SK-N-SH (cell line): ENCODE measurements around the gene ALPK3. TPM values are rescaled to one million over a fixed set of nuclear protein-coding genes. Genes with fewer than 3 reads are reported as not detected.

Experiments used
- CTCF ChIA-PET: fragments of 300-600, 350-600 bp; formaldehyde crosslinking; extraction: SDS; loops from one replicate; lab custom pipeline; 2021; lab: Yijun Ruan, JAX
- POLR2A ChIA-PET: fragments of 350-600 bp; sonication (Branson Sonifier 250); formaldehyde crosslinking; extraction: SDS; loops from one replicate; lab custom pipeline; 2020; ENCODE audit warnings: antibody characterized with exemption, inconsistent platforms; lab: Yijun Ruan, JAX
- DNase-seq: peaks from one replicate; pipeline ENCODE4 v3.0.0; 2012
- H2AFZ ChIP-seq: fragments of 200-600 bp; sonication (generic); 2 replicates; pipeline ENCODE4 v1.8.1; 2016; ENCODE audit warnings: antibody characterized with exemption, mild to moderate bottlenecking, low read depth
- H3F3A ChIP-seq: fragments of 200-600 bp; sonication (generic); replicated peaks from 2 replicates; pipeline ENCODE3; 2016; ENCODE audit warnings: antibody characterized with exemption, mild to moderate bottlenecking; ENCODE audit not compliant: insufficient read depth
- H3K27ac ChIP-seq, 2 experiments: fragments of 200-500 bp in 1 of 2; fragments of 200-600 bp in 1 of 2; sonication (Bioruptor generic) in 1 of 2; sonication (generic), shearing (Covaris generic) in 1 of 2; 2 replicates each; pipeline versions ENCODE4 v1.5.1 to v1.6.1; 2014 to 2016; ENCODE audit warnings: low read depth in 2 of 2, inconsistent platforms in 1 of 2, low read length in 1 of 2, mild to moderate bottlenecking in 1 of 2, mixed read lengths in 1 of 2
- H3K27me3 ChIP-seq: fragments of 200-600 bp; sonication (generic), shearing (Covaris generic); 2 replicates; pipeline ENCODE4 v1.6.1; 2016; ENCODE audit warnings: mixed run types; ENCODE audit not compliant: insufficient read depth
- H3K36me3 ChIP-seq, 2 experiments: fragments of 200-500 bp in 1 of 2; fragments of 200-600 bp in 1 of 2; sonication (Bioruptor generic) in 1 of 2; sonication (generic) in 1 of 2; replicated peaks in 1 of 2; 2 replicates each; pipeline versions ENCODE3 to v1.5.1; 2014 to 2016; ENCODE audit warnings: low read length in 1 of 2, mild to moderate bottlenecking in 1 of 2; ENCODE audit not compliant: insufficient read depth in 2 of 2, control insufficient read depth in 1 of 2
- H3K4me1 ChIP-seq, 2 experiments: fragments of 200-500 bp in 1 of 2; fragments of 200-600 bp in 1 of 2; sonication (Bioruptor generic) in 1 of 2; sonication (generic), shearing (Covaris generic) in 1 of 2; 2 replicates each; pipeline versions ENCODE4 v1.5.1 to v1.6.1; 2014 to 2016; ENCODE audit warnings: low read depth in 1 of 2, low read length in 1 of 2, mixed run types in 1 of 2; ENCODE audit not compliant: insufficient read depth in 2 of 2, control insufficient read depth in 1 of 2
- H3K4me2 ChIP-seq: fragments of 200-600 bp; sonication (generic), shearing (Covaris generic); 2 replicates; pipeline ENCODE4 v1.6.1; 2017; ENCODE audit warnings: mixed run types
- H3K4me3 ChIP-seq, 2 experiments: fragments of 200-500 bp in 1 of 2; fragments of 200-600 bp in 1 of 2; sonication (Bioruptor generic) in 1 of 2; sonication (generic), shearing (Covaris generic) in 1 of 2; 2 replicates each; pipeline versions ENCODE4 v1.5.1 to v1.8.1; 2014 to 2016; ENCODE audit warnings: low read depth in 2 of 2, inconsistent platforms in 1 of 2, low read length in 1 of 2, mild to moderate bottlenecking in 1 of 2, mixed read lengths in 1 of 2, moderate library complexity in 1 of 2
- H3K79me2 ChIP-seq: fragments of 200-600 bp; sonication (generic); 2 replicates; pipeline ENCODE4 v1.8.1; 2017; ENCODE audit warnings: mild to moderate bottlenecking; ENCODE audit not compliant: insufficient read depth
- H3K9ac ChIP-seq: fragments of 200-600 bp; sonication (generic); 2 replicates; pipeline ENCODE4 v1.6.1; 2017; ENCODE audit warnings: mixed run types
- H3K9me2 ChIP-seq: fragments of 200-600 bp; sonication (generic); 2 replicates; pipeline ENCODE4 v1.6.1; 2017; ENCODE audit warnings: mixed run types
- H3K9me3 ChIP-seq: fragments of 200-600 bp; sonication (generic); 2 replicates; pipeline ENCODE4 v1.6.1; 2017; ENCODE audit warnings: mixed run types, mild to moderate bottlenecking, moderate library complexity
- H4K20me1 ChIP-seq: fragments of 200-600 bp; sonication (generic); 2 replicates; pipeline ENCODE4 v1.6.1; 2017; ENCODE audit warnings: mild to moderate bottlenecking, mixed run types; ENCODE audit not compliant: insufficient read depth
- CHD2 ChIP-seq: fragments of 150-350 bp; IDR thresholded peaks from 2 replicates; pipeline ENCODE4 v1.6.1; 2018; ENCODE audit warnings: low read length; ENCODE audit not compliant: partially characterized antibody
- ELF1 ChIP-seq: IDR thresholded peaks from 2 replicates; pipeline ENCODE4 v1.4.0; 2012
- EZH2phosphoT487 ChIP-seq: fragments of 200-600 bp; sonication (generic); IDR thresholded peaks from 2 replicates; pipeline ENCODE4 v1.6.1; 2017; ENCODE audit warnings: low read depth, mixed run types, mild to moderate bottlenecking, antibody characterized with exemption, moderate library complexity, borderline replicate concordance
- GABPA ChIP-seq: IDR thresholded peaks from 2 replicates; pipeline ENCODE4 v1.4.0; 2012; ENCODE audit warnings: low read depth, mild to moderate bottlenecking
- MEF2A ChIP-seq: IDR thresholded peaks from 2 replicates; pipeline ENCODE4 v1.4.0; 2012; ENCODE audit warnings: low read depth, borderline replicate concordance
- NFIC ChIP-seq: IDR thresholded peaks from 2 replicates; pipeline ENCODE4 v1.4.0; 2012; ENCODE audit warnings: borderline replicate concordance
- NRF1 ChIP-seq: IDR thresholded peaks from 2 replicates; pipeline ENCODE4 v1.6.1; 2012; ENCODE audit warnings: low read depth, mild to moderate bottlenecking, low read length
- RCOR1 ChIP-seq: fragments of 150-350 bp; IDR thresholded peaks from 2 replicates; pipeline ENCODE4 v1.6.1; 2017; ENCODE audit warnings: antibody characterized with exemption, low read length
- RXRA ChIP-seq: IDR thresholded peaks from 2 replicates; pipeline ENCODE4 v1.4.0; 2012; ENCODE audit warnings: low read depth, mild to moderate bottlenecking, borderline replicate concordance
- TAF1 ChIP-seq: IDR thresholded peaks from 2 replicates; pipeline ENCODE4 v1.6.1; 2012; ENCODE audit warnings: low read depth, mild to moderate bottlenecking, low read length, moderate library complexity, borderline replicate concordance
- TEAD4 ChIP-seq: IDR thresholded peaks from 2 replicates; pipeline ENCODE4 v1.4.0; 2012; ENCODE audit warnings: mild to moderate bottlenecking, borderline replicate concordance; ENCODE audit not compliant: insufficient read depth
- WGBS: methylation state at CpG from one replicate; pipeline ENCODE4 v1.1.6; 2017; ENCODE audit warnings: low lambda C conversion rate; 5-methylcytosine and 5-hydroxymethylcytosine counted together
- polyA plus RNA-seq, 3 experiments: library from polyadenylated mRNA; depleted of rRNA; stranded (reverse); fragments of >200 nt; gene quantifications; 2 replicates each; pipeline ENCODE4 v1.2.3, GENCODE V29; 2012
- TF ChIP-seq, protein P1 (sequence below): IDR thresholded peaks from 2 replicates; pipeline ENCODE4 v1.4.0; 2012; ENCODE audit warnings: low read depth, borderline replicate concordance
- TF ChIP-seq, protein P2 (sequence below): IDR thresholded peaks from 2 replicates; pipeline ENCODE4 v1.6.1; 2012; ENCODE audit warnings: mild to moderate bottlenecking, low read depth, low read length, moderate library complexity

ALPK3 gene
- polyA plus RNA-seq, 1 of the 3 experiments (the other 2 are of a cell fraction), result 0.16 TPM

DNA sequence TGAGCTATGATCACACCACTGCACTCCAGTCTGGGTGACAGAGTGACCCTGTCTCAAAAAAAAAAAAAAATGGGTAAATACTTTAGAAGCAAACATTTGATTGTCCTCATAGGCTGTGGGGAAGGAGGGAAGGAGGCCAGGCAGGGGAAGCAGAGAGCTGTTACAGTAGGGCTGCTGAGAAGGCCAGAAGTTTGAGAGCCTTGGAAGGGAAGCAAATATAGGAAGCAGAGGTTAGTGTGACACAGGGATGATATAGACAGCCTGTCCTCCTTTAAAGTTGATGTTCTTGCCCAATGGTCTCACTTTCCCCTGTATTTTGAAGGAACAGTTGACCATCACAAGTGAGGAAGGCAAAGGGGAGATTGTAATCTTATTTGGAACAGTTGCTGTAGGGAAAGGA, 5.3 kb upstream of the ALPK3 start:
- H3K36me3 ChIP-seq, result peaks cover 0 to 5% of the 10 kb centered on the region in 2 experiments
- no peaks in the 10 kb centered on the region for H3F3A ChIP-seq
- H3K27ac ChIP-seq, result no peak overlapping the region
- no peak overlapping the region for H3K4me3 ChIP-seq
- DNase-seq, result no peak
- H3K4me1 ChIP-seq, result no peaks in the 10 kb centered on the region; a peak in 1 of 4 replicates
- POLR2A ChIA-PET, result no interaction called here
- H3K9ac ChIP-seq, result no peak overlapping the region
- H3K79me2 ChIP-seq, result no peaks in the 10 kb centered on the region
- H2AFZ ChIP-seq, result no peak overlapping the region
- no peaks in the 10 kb centered on the region for H3K27me3 ChIP-seq
- H4K20me1 ChIP-seq, result no peaks in the 10 kb centered on the region
- CTCF ChIA-PET, result interaction anchor here (0.9 to 1.4 kb wide), 2 partner anchors 10 to 12 kb away, joined by 3 read pairs; no protein-coding TSS in a partner anchor
- no peak for TF ChIP-seq RCOR1
- TF ChIP-seq, protein P1, sequence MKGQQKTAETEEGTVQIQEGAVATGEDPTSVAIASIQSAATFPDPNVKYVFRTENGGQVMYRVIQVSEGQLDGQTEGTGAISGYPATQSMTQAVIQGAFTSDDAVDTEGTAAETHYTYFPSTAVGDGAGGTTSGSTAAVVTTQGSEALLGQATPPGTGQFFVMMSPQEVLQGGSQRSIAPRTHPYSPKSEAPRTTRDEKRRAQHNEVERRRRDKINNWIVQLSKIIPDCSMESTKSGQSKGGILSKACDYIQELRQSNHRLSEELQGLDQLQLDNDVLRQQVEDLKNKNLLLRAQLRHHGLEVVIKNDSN, result no peak
- no peak for TF ChIP-seq ELF1
- TF ChIP-seq NFIC, result no peak
- no peak for TF ChIP-seq RXRA
- no peak for TF ChIP-seq GABPA
- TF ChIP-seq, protein P2, sequence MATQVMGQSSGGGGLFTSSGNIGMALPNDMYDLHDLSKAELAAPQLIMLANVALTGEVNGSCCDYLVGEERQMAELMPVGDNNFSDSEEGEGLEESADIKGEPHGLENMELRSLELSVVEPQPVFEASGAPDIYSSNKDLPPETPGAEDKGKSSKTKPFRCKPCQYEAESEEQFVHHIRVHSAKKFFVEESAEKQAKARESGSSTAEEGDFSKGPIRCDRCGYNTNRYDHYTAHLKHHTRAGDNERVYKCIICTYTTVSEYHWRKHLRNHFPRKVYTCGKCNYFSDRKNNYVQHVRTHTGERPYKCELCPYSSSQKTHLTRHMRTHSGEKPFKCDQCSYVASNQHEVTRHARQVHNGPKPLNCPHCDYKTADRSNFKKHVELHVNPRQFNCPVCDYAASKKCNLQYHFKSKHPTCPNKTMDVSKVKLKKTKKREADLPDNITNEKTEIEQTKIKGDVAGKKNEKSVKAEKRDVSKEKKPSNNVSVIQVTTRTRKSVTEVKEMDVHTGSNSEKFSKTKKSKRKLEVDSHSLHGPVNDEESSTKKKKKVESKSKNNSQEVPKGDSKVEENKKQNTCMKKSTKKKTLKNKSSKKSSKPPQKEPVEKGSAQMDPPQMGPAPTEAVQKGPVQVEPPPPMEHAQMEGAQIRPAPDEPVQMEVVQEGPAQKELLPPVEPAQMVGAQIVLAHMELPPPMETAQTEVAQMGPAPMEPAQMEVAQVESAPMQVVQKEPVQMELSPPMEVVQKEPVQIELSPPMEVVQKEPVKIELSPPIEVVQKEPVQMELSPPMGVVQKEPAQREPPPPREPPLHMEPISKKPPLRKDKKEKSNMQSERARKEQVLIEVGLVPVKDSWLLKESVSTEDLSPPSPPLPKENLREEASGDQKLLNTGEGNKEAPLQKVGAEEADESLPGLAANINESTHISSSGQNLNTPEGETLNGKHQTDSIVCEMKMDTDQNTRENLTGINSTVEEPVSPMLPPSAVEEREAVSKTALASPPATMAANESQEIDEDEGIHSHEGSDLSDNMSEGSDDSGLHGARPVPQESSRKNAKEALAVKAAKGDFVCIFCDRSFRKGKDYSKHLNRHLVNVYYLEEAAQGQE, result no peak
- no peak overlapping the region for H3K4me2 ChIP-seq
- H3K9me2 ChIP-seq, result no peaks in the 10 kb centered on the region
- no peaks in the 10 kb centered on the region for H3K9me3 ChIP-seq

DNA sequence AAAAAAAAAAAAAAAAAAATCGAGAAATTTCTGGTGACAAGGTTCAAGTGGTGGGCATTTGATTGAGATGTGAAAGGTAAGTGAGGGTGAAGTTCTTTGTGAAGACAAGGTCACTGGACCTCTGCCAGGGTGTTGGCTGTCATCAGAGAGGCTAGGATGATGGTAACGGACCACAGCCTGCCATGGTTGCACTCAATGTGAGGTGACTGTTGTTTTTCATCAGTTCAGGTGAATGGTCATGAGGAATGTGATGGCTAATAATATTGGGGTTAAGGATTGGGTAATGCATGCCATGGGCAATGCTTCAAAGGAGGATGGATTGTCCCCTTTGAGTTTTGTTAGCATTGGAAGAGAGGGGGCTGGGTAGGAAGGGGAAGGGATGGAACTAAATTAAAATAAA, 4.3 kb upstream of the ALPK3 start:
- no peak overlapping the region for H3K4me3 ChIP-seq
- no peak overlapping the region for H3K9ac ChIP-seq
- no peak overlapping the region for H3K27ac ChIP-seq
- H3K9me2 ChIP-seq, result no peaks in the 10 kb centered on the region
- ChIA-PET CTCF (no interaction called here), POLR2A (no interaction called here)
- H3F3A ChIP-seq, result no peaks in the 10 kb centered on the region
- H3K36me3 ChIP-seq, result peaks cover 0 to 5% of the 10 kb centered on the region in 2 experiments
- WGBS, result 88% methylated on average over 2 of the region's 2 CpGs
- no peaks in the 10 kb centered on the region for H3K79me2 ChIP-seq
- DNase-seq, result no peak
- no peak overlapping the region for H2AFZ ChIP-seq
- H3K27me3 ChIP-seq, result no peaks in the 10 kb centered on the region
- peaks cover 0 to 4% of the 10 kb centered on the region in 2 experiments; a peak in 1 of 4 replicates for H3K4me1 ChIP-seq
- H3K9me3 ChIP-seq, result no peaks in the 10 kb centered on the region
- H3K4me2 ChIP-seq, result no peak overlapping the region
- H4K20me1 ChIP-seq, result no peaks in the 10 kb centered on the region
- TF ChIP-seq RXRA (no peak), TAF1 (no peak), MEF2A (no peak), TEAD4 (no peak), NRF1 (no peak), ELF1 (no peak), EZH2phosphoT487 (no peak), CHD2 (no peak), NFIC (no peak)
